Peyer's patch (tissue), 4 donors: ENCODE results near the gene UBAC1. TPM values are rescaled to one million over a fixed set of nuclear protein-coding genes. Genes with fewer than 3 reads are reported as not detected.

Experiments
- DNase-seq, 3 donors: peaks; one replicate each; pipeline ENCODE4 v3.0.0-alpha.2; 2017 to 2019
- H3K27ac ChIP-seq, 4 donors: fragments of 200-600 bp; sonication (generic); one replicate each; pipeline ENCODE4 v1.5.1; 2016 to 2019
- H3K27me3 ChIP-seq, 2 donors: fragments of 200-600 bp; sonication (generic); one replicate each; pipeline ENCODE4 v1.5.1; 2019
- H3K36me3 ChIP-seq, 3 donors: fragments of 200-600 bp; sonication (generic); one replicate each; pipeline ENCODE4 v1.5.1; 2016 to 2019
- H3K4me1 ChIP-seq, 4 donors: fragments of 200-600 bp; sonication (generic); one replicate each; pipeline ENCODE4 v1.5.1; 2016 to 2019
- H3K4me3 ChIP-seq, 4 donors: fragments of 200-600 bp; sonication (generic); 1 replicate in 3 of 4; 2 replicates in 1 of 4; pipeline ENCODE4 v1.5.1; 2016 to 2019; ENCODE audit warnings: mild to moderate bottlenecking in 1 of 4
- H3K9me3 ChIP-seq, 4 donors: fragments of 200-600 bp; sonication (generic); one replicate each; pipeline ENCODE4 v1.5.1; 2016 to 2019; ENCODE audit warnings: mild to moderate bottlenecking in 1 of 4
- POLR2A ChIP-seq, 2 donors: fragments of 450-650 bp; IDR thresholded peaks; one replicate each; pipeline ENCODE4 v1.5.1; 2017; ENCODE audit warnings: antibody characterized with exemption in 2 of 2, mild to moderate bottlenecking in 2 of 2, moderate library complexity in 2 of 2
- total RNA-seq, 4 donors: library from RNA; depleted of rRNA; stranded (reverse); fragments of >200 nt; gene quantifications; one replicate each; pipeline ENCODE4 v1.1.0, GENCODE V29; 2016
- TF ChIP-seq, protein P1 (sequence below), 6 experiments: fragments of 450-650 bp in 4 of 6; fragments of 200-600 bp in 2 of 6; sonication (generic) in 1 of 6; IDR thresholded peaks; one replicate each; pipeline ENCODE4 v1.5.1; 2017 to 2019; ENCODE audit warnings: antibody characterized with exemption in 6 of 6, mild to moderate bottlenecking in 3 of 6, moderate library complexity in 1 of 6

UBAC1 gene
- total RNA-seq, 4 donors from 2014 or later = 23.1 to 64.3 (median 43.9) TPM

DNA sequence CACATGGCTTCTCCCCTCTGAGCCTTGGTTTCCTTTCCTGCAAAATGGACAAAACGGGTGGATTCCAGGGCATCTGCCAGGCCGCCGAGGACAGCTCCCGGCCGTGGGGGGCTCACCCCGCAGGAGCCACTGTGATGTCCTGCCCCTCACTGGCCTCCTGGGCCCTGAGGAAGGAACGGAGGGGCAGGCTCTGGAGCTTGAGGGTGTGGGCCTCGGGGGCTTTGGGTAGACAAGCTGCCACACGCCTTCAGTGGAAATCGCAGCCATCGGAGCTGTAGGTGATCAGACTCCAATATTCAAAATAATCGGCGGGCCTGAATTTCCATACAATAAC, 32.2 kb upstream of the UBAC1 start:
- H3K36me3 ChIP-seq = no peaks in the 10 kb centered on the region

DNA sequence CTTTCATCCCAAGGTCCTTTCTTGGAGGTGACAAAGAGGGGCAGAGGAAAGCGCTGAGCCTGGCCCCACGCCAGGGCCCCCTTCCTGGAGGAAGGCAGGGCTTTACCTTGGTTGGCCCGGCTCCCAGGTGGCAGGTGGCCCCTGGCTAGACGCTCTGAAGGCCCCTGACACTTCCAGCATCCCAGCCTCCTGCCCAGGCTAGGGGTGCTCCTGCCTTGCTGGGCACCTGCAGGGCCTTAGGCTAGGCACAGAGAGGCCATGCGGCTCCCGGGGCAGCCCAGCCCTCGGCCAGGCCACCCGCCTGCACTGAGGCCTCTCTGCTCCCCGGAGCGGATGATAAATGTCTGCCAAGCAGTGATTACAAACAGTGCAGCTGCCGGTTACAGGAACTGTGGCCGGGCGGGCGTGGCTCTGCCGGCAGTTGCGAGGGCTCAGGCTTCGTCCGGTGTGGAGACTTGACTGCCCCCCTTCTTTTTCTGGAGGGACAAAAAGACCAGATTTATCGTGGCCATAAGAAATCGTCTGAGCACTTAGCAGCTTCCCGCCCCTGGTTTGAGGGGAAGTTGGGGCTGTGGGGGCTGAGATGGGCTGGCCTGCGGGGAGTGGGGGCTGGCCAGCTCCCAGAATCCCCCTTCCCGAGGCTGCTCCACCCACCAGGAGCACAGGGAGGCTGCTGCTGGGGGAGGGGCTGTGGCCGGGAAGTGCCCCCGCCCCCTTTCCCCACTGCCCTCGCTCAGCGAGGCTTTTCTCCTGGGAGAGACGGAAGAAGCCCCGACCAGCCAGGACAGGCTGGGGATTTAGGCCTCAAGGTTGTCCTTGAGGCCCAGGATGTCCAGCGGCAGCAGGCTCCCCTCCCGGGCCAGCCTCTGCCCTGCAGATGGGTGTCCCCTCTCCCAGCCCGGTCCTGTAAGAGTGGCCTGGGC, 31.6 kb upstream of the UBAC1 start:
- Histone ChIP-seq H3K27ac (peak overlapping the region; percentile 67 to 88 (median 76)), H3K36me3 (no peaks in the 10 kb centered on the region), H3K9me3 (no peaks in the 10 kb centered on the region), H3K4me1 (peaks cover 4 to 39% (median 14%) of the 10 kb centered on the region in 4 donors), H3K4me3 (peak overlapping the region in 3 of 4 donors; percentile 13 to 22 (median 15)), H3K27me3 (no peaks in the 10 kb centered on the region)
- peak; percentile 45 to 81 (median 72) for DNase-seq
- TF ChIP-seq, protein P1, sequence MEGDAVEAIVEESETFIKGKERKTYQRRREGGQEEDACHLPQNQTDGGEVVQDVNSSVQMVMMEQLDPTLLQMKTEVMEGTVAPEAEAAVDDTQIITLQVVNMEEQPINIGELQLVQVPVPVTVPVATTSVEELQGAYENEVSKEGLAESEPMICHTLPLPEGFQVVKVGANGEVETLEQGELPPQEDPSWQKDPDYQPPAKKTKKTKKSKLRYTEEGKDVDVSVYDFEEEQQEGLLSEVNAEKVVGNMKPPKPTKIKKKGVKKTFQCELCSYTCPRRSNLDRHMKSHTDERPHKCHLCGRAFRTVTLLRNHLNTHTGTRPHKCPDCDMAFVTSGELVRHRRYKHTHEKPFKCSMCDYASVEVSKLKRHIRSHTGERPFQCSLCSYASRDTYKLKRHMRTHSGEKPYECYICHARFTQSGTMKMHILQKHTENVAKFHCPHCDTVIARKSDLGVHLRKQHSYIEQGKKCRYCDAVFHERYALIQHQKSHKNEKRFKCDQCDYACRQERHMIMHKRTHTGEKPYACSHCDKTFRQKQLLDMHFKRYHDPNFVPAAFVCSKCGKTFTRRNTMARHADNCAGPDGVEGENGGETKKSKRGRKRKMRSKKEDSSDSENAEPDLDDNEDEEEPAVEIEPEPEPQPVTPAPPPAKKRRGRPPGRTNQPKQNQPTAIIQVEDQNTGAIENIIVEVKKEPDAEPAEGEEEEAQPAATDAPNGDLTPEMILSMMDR (IDR thresholded peaks at IDR 0.05) = no peak
- no peak for TF ChIP-seq POLR2A (IDR thresholded peaks at IDR 0.05)

More for the DNA sequence above, 32.2 kb upstream of the UBAC1 start:
- peak overlapping the region in 1 of 4 donors; percentile 22 for H3K4me3 ChIP-seq
- no peaks in the 10 kb centered on the region for H3K27me3 ChIP-seq
- DNase-seq = no peak
- no peak for TF ChIP-seq POLR2A (IDR thresholded peaks at IDR 0.05)
- TF ChIP-seq, protein P1 (IDR thresholded peaks at IDR 0.05) = no peak
- peak overlapping the region; percentile 67 to 88 (median 76) for H3K27ac ChIP-seq
- H3K4me1 ChIP-seq = peaks cover 4 to 39% (median 14%) of the 10 kb centered on the region in 4 donors
- no peaks in the 10 kb centered on the region for H3K9me3 ChIP-seq

DNA sequence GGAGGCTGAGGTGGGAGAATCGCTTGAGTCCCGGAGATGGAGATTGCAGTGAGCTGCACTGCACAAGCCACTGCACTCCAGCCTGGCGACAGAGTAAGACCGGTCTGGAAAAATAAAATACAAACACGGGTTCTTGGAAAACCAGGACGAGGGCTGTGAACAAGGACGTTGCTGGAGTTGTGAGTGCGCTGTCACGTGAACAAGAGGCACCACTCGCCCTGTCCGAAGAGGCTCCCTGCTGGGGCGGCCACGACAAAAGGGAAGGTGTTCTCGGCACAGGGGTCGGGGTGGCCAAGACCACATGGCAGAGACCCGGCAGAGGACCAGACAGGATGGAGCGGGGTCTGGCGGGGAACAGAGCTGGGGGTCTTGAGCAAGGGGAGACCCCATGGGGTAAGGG, 30.6 kb upstream of the UBAC1 start:
- Histone ChIP-seq H3K9me3 (no peaks in the 10 kb centered on the region), H3K4me1 (peaks cover 4 to 39% (median 14%) of the 10 kb centered on the region in 4 donors), H3K27me3 (no peaks in the 10 kb centered on the region), H3K27ac (peak overlapping the region in 2 of 4 donors; percentile 82 to 88), H3K4me3 (no peak overlapping the region), H3K36me3 (no peaks in the 10 kb centered on the region)
- TF ChIP-seq, protein P1 (IDR thresholded peaks at IDR 0.05) = no peak
- no peak for TF ChIP-seq POLR2A (IDR thresholded peaks at IDR 0.05)
- DNase-seq = no peak

DNA sequence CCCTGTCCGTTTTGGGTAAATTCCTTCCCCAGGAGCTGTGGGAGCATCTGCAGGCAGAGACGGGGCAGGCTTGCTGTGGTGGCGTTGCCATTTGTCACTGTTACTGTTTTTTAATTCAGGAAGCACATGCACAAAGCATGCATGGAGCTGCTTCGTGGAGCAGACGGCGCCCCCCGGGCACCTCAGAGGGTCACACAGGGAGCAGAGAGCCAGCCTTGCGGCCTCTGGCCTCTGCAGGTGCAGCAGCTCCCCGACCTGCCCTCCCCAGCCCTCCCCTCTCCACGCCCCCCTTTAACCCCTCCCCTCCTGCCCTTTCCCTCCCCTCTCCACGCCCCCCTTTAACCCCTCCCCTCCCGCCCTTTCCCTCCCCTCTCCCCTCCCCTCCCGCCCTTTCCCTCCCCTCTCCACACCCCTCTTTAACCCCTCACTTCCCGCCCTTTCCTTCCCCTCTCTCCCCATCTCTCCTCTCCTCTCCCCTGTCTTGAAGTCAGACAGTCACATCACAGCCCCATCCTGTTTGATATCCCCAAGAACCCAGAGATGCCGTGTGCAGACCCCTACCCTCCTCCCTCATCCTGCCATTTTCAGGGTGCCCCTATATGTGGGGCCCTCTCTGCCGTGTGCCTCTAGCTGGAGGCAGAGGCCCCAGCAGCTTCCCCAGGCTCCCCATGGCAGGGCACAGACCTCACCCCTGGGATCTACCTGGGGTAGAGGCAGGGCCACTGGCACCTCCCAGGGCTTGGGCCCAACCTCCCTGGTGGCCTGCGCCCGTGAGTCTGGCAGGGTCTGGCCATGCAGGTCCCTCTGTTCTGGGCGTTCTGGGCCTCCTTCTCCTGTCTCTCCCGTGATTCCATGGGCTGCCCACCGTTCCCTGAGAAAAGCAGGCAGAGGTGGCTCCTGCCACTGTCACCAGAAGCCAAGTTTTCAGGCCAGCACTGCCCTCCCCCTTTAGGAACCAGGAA, 29.6 kb upstream of the UBAC1 start:
- Histone ChIP-seq H3K36me3 (no peaks in the 10 kb centered on the region), H3K4me3 (peak overlapping the region in 1 of 4 donors; percentile 16), H3K27me3 (no peaks in the 10 kb centered on the region), H3K27ac (peak overlapping the region in 3 of 4 donors; percentile 16 to 38 (median 37)), H3K9me3 (no peaks in the 10 kb centered on the region), H3K4me1 (peaks cover 4 to 39% (median 14%) of the 10 kb centered on the region in 4 donors)
- DNase-seq = peak in 1 of 3 donors; percentile 66
- TF ChIP-seq, protein P1 (IDR thresholded peaks at IDR 0.05) = no peak
- no peak for TF ChIP-seq POLR2A (IDR thresholded peaks at IDR 0.05)

DNA sequence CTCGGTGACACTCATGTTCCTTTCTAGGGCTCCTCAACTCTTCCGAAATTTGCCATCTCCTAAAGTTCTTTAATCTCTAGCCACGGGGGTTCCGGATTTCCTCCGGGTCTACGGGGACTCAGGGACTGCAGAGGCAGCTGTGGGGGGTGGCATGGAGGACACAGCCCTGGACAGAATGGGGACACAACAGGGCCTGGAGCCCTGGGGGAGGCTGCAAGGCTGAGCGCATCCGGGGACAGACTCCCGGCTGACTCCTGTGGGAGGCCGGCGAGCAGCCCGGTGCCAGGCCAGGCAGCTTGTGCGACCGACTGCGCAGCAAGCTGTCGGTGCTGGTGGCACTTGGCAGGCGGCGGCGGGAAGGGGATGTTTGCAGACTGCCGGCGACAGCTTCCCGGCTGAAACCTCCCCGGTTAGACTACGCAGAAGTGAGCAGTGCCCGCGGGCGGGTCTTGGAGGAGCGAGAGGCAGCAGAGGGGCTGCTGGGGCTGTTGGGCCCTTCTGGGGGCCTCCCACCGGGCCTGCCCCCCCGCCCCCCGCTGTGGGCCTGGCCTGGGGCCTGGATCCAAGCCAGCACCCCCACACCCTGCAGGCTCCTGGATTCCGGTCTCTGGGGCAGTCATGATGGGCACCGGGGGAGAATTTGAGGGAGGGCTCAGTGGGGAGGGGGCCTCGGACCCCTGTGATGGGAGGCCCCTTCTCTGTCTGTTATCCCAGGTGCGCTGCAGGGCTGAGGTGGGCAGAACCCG, 28.7 kb upstream of the UBAC1 start:
- no peaks in the 10 kb centered on the region for H3K27me3 ChIP-seq
- TF ChIP-seq, protein P1 (IDR thresholded peaks at IDR 0.05) = no peak
- no peak for TF ChIP-seq POLR2A (IDR thresholded peaks at IDR 0.05)
- DNase-seq = no peak
- H3K4me3 ChIP-seq = peak overlapping the region in 1 of 4 donors; percentile 16
- H3K36me3 ChIP-seq = no peaks in the 10 kb centered on the region
- peaks cover 4 to 39% (median 14%) of the 10 kb centered on the region in 4 donors for H3K4me1 ChIP-seq
- H3K9me3 ChIP-seq = no peaks in the 10 kb centered on the region
- peak overlapping the region in 1 of 4 donors; percentile 5 for H3K27ac ChIP-seq
